ENCODE data around the gene HJURP. TPM values are rescaled to one million over a fixed set of nuclear protein-coding genes. Genes with fewer than 3 reads are reported as not detected.

The HJURP gene
- total RNA-seq, 1 donor from 2014 or later: 109 TPM

- Histone ChIP-seq H3K4me1 (no peaks in the 10 kb centered on the region), H3K27me3 (no peaks in the 10 kb centered on the region), H3K9me3 (ENCODE audit: low read depth) (no peaks in the 10 kb centered on the region), H2AFZ (replicated peaks) (no peak overlapping the region), H3K4me2 (no peak overlapping the region), H3F3A (ENCODE audit: low read depth) (peaks cover 1% of the 10 kb centered on the region), H3K9ac (no peak overlapping the region), H3K27ac (no peak overlapping the region), H3K79me2 (ENCODE audit: low read depth) (peaks cover 2% of the 10 kb centered on the region), H3K36me3 (no peaks in the 10 kb centered on the region), H4K20me1 (ENCODE audit: low read depth) (no peaks in the 10 kb centered on the region), H3K4me3 (no peak overlapping the region)
- no peak overlapping the region for H3K4me3 Mint-ChIP-seq
- no peak overlapping the region for H3K27ac Mint-ChIP-seq
- H3K27me3 Mint-ChIP-seq (ENCODE audit: insufficient read depth, low read depth): no peaks in the 10 kb centered on the region
- TF ChIP-seq CTCF (IDR thresholded peaks at IDR 0.05) (no peak), EZH2 (IDR thresholded peaks at IDR 0.05) (no peak), EZH2phosphoT487 (IDR thresholded peaks at IDR 0.05) (no peak)
- no peaks in the 10 kb centered on the region for H3K4me1 Mint-ChIP-seq
- peaks cover 5% of the 10 kb centered on the region for H3K9me3 Mint-ChIP-seq
- DNase-seq (ENCODE audit: low spot score): no peak
- no peaks in the 10 kb centered on the region for H3K36me3 Mint-ChIP-seq
Measured at GRCh38 chr2:233862261-233862768, 8.0 kb upstream of the HJURP start.

- DNase-seq (ENCODE audit: low spot score): no peak
- peaks cover 13% of the 10 kb centered on the region for H3K4me1 Mint-ChIP-seq
- H3K27me3 ChIP-seq: no peaks in the 10 kb centered on the region
- no peak overlapping the region for H3K4me3 Mint-ChIP-seq
- no peaks in the 10 kb centered on the region for H3K36me3 ChIP-seq
- H3K27me3 Mint-ChIP-seq (ENCODE audit: insufficient read depth, low read depth): peaks cover 4% of the 10 kb centered on the region
- peaks cover 5% of the 10 kb centered on the region for H4K20me1 ChIP-seq (ENCODE audit: low read depth)
- peaks cover 10% of the 10 kb centered on the region for H3F3A ChIP-seq (ENCODE audit: low read depth)
- no peaks in the 10 kb centered on the region for H3K9me3 ChIP-seq (ENCODE audit: low read depth)
- H3K9ac ChIP-seq: no peak overlapping the region
- no peak overlapping the region for H2AFZ ChIP-seq (replicated peaks)
- H3K4me3 ChIP-seq: no peak overlapping the region
- H3K27ac Mint-ChIP-seq: no peak overlapping the region
- H3K9me3 Mint-ChIP-seq: no peaks in the 10 kb centered on the region
- no peaks in the 10 kb centered on the region for H3K36me3 Mint-ChIP-seq
- TF ChIP-seq EZH2 (IDR thresholded peaks at IDR 0.05) (no peak), CTCF (IDR thresholded peaks at IDR 0.05) (no peak), EZH2phosphoT487 (IDR thresholded peaks at IDR 0.05) (no peak)
- H3K4me1 ChIP-seq: peaks cover 6% of the 10 kb centered on the region
- H3K4me2 ChIP-seq: no peak overlapping the region
- H3K27ac ChIP-seq: no peak overlapping the region
- peaks cover 10% of the 10 kb centered on the region for H3K79me2 ChIP-seq (ENCODE audit: low read depth)
Measured at GRCh38 chr2:233858331-233858730, 4.0 kb upstream of the HJURP start.

- H3K9me3 ChIP-seq (ENCODE audit: low read depth): no peaks in the 10 kb centered on the region
- Mint-ChIP-seq H3K9me3 (no peaks in the 10 kb centered on the region), H3K27me3 (ENCODE audit: insufficient read depth, low read depth) (peaks cover 4% of the 10 kb centered on the region), H3K27ac (no peak overlapping the region), H3K4me1 (peaks cover 20% of the 10 kb centered on the region), H3K36me3 (peaks cover 1% of the 10 kb centered on the region), H3K4me3 (no peak overlapping the region)
- H3K27me3 ChIP-seq: no peaks in the 10 kb centered on the region
- H3K4me1 ChIP-seq: peaks cover 13% of the 10 kb centered on the region
- H3K79me2 ChIP-seq (ENCODE audit: low read depth): peaks cover 17% of the 10 kb centered on the region
- H3K9ac ChIP-seq: no peak overlapping the region
- no peak overlapping the region for H3K4me3 ChIP-seq
- peaks cover 2% of the 10 kb centered on the region for H3K36me3 ChIP-seq
- H2AFZ ChIP-seq (replicated peaks): no peak overlapping the region
- H3F3A ChIP-seq (ENCODE audit: low read depth): peaks cover 10% of the 10 kb centered on the region
- H3K27ac ChIP-seq: no peak overlapping the region
- peaks cover 12% of the 10 kb centered on the region for H4K20me1 ChIP-seq (ENCODE audit: low read depth)
- no peak overlapping the region for H3K4me2 ChIP-seq
- TF ChIP-seq CTCF (IDR thresholded peaks at IDR 0.05) (peak; percentile 72), EZH2 (IDR thresholded peaks at IDR 0.05) (no peak), EZH2phosphoT487 (IDR thresholded peaks at IDR 0.05) (no peak)
- DNase-seq (ENCODE audit: low spot score): peak; percentile 35
Measured at GRCh38 chr2:233857511-233858141, 3.3 kb upstream of the HJURP start.

All from neural progenitor cell (in vitro differentiated cells).